Nephron progenitor cell (in vitro differentiated cells): Measurements from ENCODE around the gene CMTM4.
A peak's percentile ranks its signal among the peaks of the same experiment; 100 is the strongest.

Experiments used
- DNase-seq: peaks from one replicate; pipeline ENCODE4 v3.0.0; 2021
- H3K27ac Mint-ChIP-seq: 2 replicates; pipeline ENCODE4 v1.8.0; 2021; ENCODE audit warnings: mild to moderate bottlenecking, moderate library complexity, mixed read lengths
- H3K27me3 Mint-ChIP-seq: 2 replicates; pipeline ENCODE4 v1.8.0; 2021; ENCODE audit warnings: mild to moderate bottlenecking, low read depth, mixed read lengths; ENCODE audit not compliant: poor library complexity
- H3K36me3 Mint-ChIP-seq: 2 replicates; pipeline ENCODE4 v1.8.0; 2021; ENCODE audit warnings: low read depth, mixed read lengths
- H3K4me1 Mint-ChIP-seq: 2 replicates; pipeline ENCODE4 v1.8.0; 2021; ENCODE audit warnings: mixed read lengths
- H3K4me3 Mint-ChIP-seq: 2 replicates; pipeline ENCODE4 v1.8.0; 2021; ENCODE audit warnings: mild to moderate bottlenecking, moderate library complexity, mixed read lengths
- H3K9me3 Mint-ChIP-seq: 2 replicates; pipeline ENCODE4 v1.8.0; 2021; ENCODE audit warnings: mild to moderate bottlenecking, moderate library complexity, mixed read lengths
- CTCF ChIP-seq: fragments of 200-600 bp; sonication (generic); IDR thresholded peaks from 2 replicates; pipeline ENCODE4 v1.5.0; 2021; ENCODE audit warnings: antibody characterized with exemption

CMTM4 gene

GRCh38 chr16:66581246-66581952, 115.1 kb downstream of the CMTM4 start:
- no peaks in the 10 kb centered on the region for H3K9me3 Mint-ChIP-seq
- no peaks in the 10 kb centered on the region for H3K36me3 Mint-ChIP-seq
- peaks cover 40% of the 10 kb centered on the region for H3K4me1 Mint-ChIP-seq
- no peak overlapping the region for H3K4me3 Mint-ChIP-seq
- peaks cover 18% of the 10 kb centered on the region for H3K27me3 Mint-ChIP-seq
- no peak for TF ChIP-seq CTCF
- DNase-seq = no peak
- H3K27ac Mint-ChIP-seq = peak overlapping the region; percentile 83

- H3K27ac Mint-ChIP-seq = peak overlapping the region; percentile 83
Measured at GRCh38 chr16:66580605-66581209, 115.8 kb downstream of the CMTM4 start.

GRCh38 chr16:66578651-66579531, 117.7 kb downstream of the CMTM4 start, which contains the start of gene CMTM2:
Gene CMTM2, plus strand, starts transcription at chr16:66579463. Its CDS starts 145 bp downstream, at chr16:66579608.
- DNase-seq = no peak
- Mint-ChIP-seq H3K4me3 (no peak within 1 kb of the TSS), H3K9me3 (no peaks in the 10 kb centered on the region), H3K27me3 (peaks cover 15% of the 10 kb centered on the region), H3K36me3 (no peaks in the 10 kb centered on the region), H3K4me1 (peaks cover 27% of the 10 kb centered on the region), H3K27ac (peak within 1 kb of the TSS; percentile 47)
- TF ChIP-seq CTCF = no peak

More at GRCh38 chr16:66580605-66581209, 115.8 kb downstream of the CMTM4 start:
- Mint-ChIP-seq H3K36me3 (no peaks in the 10 kb centered on the region), H3K4me1 (peaks cover 34% of the 10 kb centered on the region), H3K4me3 (no peak overlapping the region), H3K9me3 (no peaks in the 10 kb centered on the region), H3K27me3 (peaks cover 15% of the 10 kb centered on the region)
- DNase-seq = no peak
- no peak for TF ChIP-seq CTCF

GRCh38 chr16:66576296-66576695, 120.2 kb downstream of the CMTM4 start:
- DNase-seq = no peak
- Mint-ChIP-seq H3K9me3 (no peaks in the 10 kb centered on the region), H3K4me3 (no peak overlapping the region), H3K27ac (no peak overlapping the region), H3K27me3 (peaks cover 21% of the 10 kb centered on the region), H3K36me3 (no peaks in the 10 kb centered on the region), H3K4me1 (peaks cover 15% of the 10 kb centered on the region)
- no peak for TF ChIP-seq CTCF

- H3K27ac Mint-ChIP-seq = no peak overlapping the region
- no peak for DNase-seq
- no peak overlapping the region for H3K4me3 Mint-ChIP-seq
- no peaks in the 10 kb centered on the region for H3K9me3 Mint-ChIP-seq
- peaks cover 2% of the 10 kb centered on the region for H3K4me1 Mint-ChIP-seq
- H3K27me3 Mint-ChIP-seq = peaks cover 21% of the 10 kb centered on the region
- no peaks in the 10 kb centered on the region for H3K36me3 Mint-ChIP-seq
- no peak for TF ChIP-seq CTCF
Measured at GRCh38 chr16:66575060-66575459, 121.5 kb downstream of the CMTM4 start.
